ENCODE results near the gene SAA1. TPM values are rescaled to one million over a fixed set of nuclear protein-coding genes. Genes with fewer than 3 reads are reported as not detected.

The SAA1 gene
- total RNA-seq, 1 experiment from 2014 or later = 55.7 TPM

GRCh38 chr11:18285841-18286240, 19.8 kb downstream of the SAA1 start:
- no peak for DNase-seq (ENCODE audit: unreplicated experiment)
- Mint-ChIP-seq H3K27me3 (ENCODE audit: insufficient read depth, unreplicated experiment) (no peaks in the 10 kb centered on the region), H3K36me3 (ENCODE audit: insufficient read depth, unreplicated experiment) (peaks cover 90% of the 10 kb centered on the region), H3K4me3 (ENCODE audit: unreplicated experiment) (no peak overlapping the region), H3K9me3 (ENCODE audit: unreplicated experiment) (no peaks in the 10 kb centered on the region), H3K27ac (ENCODE audit: low read depth, unreplicated experiment) (no peak overlapping the region), H3K4me1 (ENCODE audit: insufficient read depth, unreplicated experiment) (no peaks in the 10 kb centered on the region)
- no TSS peak for BruUV-seq (replicated peaks)
- intact Hi-C loops (cut with micrococcal nuclease) = no loop called here
- CTCF ChIA-PET = interaction anchor here (0.7 to 1.7 kb wide), 2 partner anchors 42 to 1044 kb away, joined by 3 to 7 read pairs; no protein-coding TSS in a partner anchor
- POLR2A ChIA-PET = interaction anchor here (1.9 kb wide), 1 partner anchor 108 kb away, joined by 7 read pairs; the partner anchor contains the start of gene LDHA
- TF ChIP-seq CTCF (IDR thresholded peaks at IDR 0.05; ENCODE audit: unreplicated experiment) = no peak

GRCh38 chr11:18288911-18289310, 22.8 kb downstream of the SAA1 start:
- POLR2A ChIA-PET = interaction anchor here (0.6 to 2.4 kb wide), 5 partner anchors 8 to 141 kb away, joined by 3 to 7 read pairs (median 4); no protein-coding TSS in a partner anchor
- Mint-ChIP-seq H3K27ac (ENCODE audit: low read depth, unreplicated experiment) (no peak overlapping the region), H3K4me3 (ENCODE audit: unreplicated experiment) (no peak overlapping the region), H3K27me3 (ENCODE audit: insufficient read depth, unreplicated experiment) (no peaks in the 10 kb centered on the region), H3K4me1 (ENCODE audit: insufficient read depth, unreplicated experiment) (no peaks in the 10 kb centered on the region), H3K36me3 (ENCODE audit: insufficient read depth, unreplicated experiment) (peaks cover 88% of the 10 kb centered on the region), H3K9me3 (ENCODE audit: unreplicated experiment) (no peaks in the 10 kb centered on the region)
- intact Hi-C loops (cut with micrococcal nuclease) = no loop called here
- no peak for TF ChIP-seq CTCF (IDR thresholded peaks at IDR 0.05; ENCODE audit: unreplicated experiment)
- DNase-seq (ENCODE audit: unreplicated experiment) = no peak
- no TSS peak for BruUV-seq (replicated peaks)
- CTCF ChIA-PET = interaction anchor here (0.6 to 1.0 kb wide), 4 partner anchors 45 to 216 kb away, joined by 3 to 4 read pairs (median 4); no protein-coding TSS in a partner anchor

- H3K27ac Mint-ChIP-seq (ENCODE audit: low read depth, unreplicated experiment) = no peak overlapping the region
Measured at GRCh38 chr11:18294862-18295261, 28.8 kb downstream of the SAA1 start.

GRCh38 chr11:18295316-18295715, 29.3 kb downstream of the SAA1 start:
- CTCF ChIA-PET = interaction anchor here (0.6 to 1.3 kb wide), 2 partner anchors 9 to 51 kb away, joined by 3 to 5 read pairs; no protein-coding TSS in a partner anchor

More at GRCh38 chr11:18294862-18295261, 28.8 kb downstream of the SAA1 start:
- H3K4me1 Mint-ChIP-seq (ENCODE audit: insufficient read depth, unreplicated experiment) = no peaks in the 10 kb centered on the region
- BruUV-seq (replicated peaks) = no TSS peak
- H3K4me3 Mint-ChIP-seq (ENCODE audit: unreplicated experiment) = no peak overlapping the region
- TF ChIP-seq CTCF (IDR thresholded peaks at IDR 0.05; ENCODE audit: unreplicated experiment) = no peak
- H3K27me3 Mint-ChIP-seq (ENCODE audit: insufficient read depth, unreplicated experiment) = no peaks in the 10 kb centered on the region
- no peaks in the 10 kb centered on the region for H3K9me3 Mint-ChIP-seq (ENCODE audit: unreplicated experiment)
- ChIA-PET POLR2A (interaction anchor here (0.6 to 0.8 kb wide), 2 partner anchors 27 to 101 kb away, joined by 3 read pairs; no protein-coding TSS in a partner anchor), CTCF (interaction anchor here (1.3 kb wide), 1 partner anchor 51 kb away, joined by 5 read pairs; no protein-coding TSS in a partner anchor)
- intact Hi-C loops (cut with micrococcal nuclease) = no loop called here
- DNase-seq (ENCODE audit: unreplicated experiment) = no peak
- H3K36me3 Mint-ChIP-seq (ENCODE audit: insufficient read depth, unreplicated experiment) = peaks cover 98% of the 10 kb centered on the region

More at GRCh38 chr11:18295316-18295715, 29.3 kb downstream of the SAA1 start:
- BruUV-seq (replicated peaks) = no TSS peak
- Mint-ChIP-seq H3K27me3 (ENCODE audit: insufficient read depth, unreplicated experiment) (no peaks in the 10 kb centered on the region), H3K36me3 (ENCODE audit: insufficient read depth, unreplicated experiment) (peaks cover 98% of the 10 kb centered on the region), H3K9me3 (ENCODE audit: unreplicated experiment) (no peaks in the 10 kb centered on the region), H3K4me1 (ENCODE audit: insufficient read depth, unreplicated experiment) (no peaks in the 10 kb centered on the region), H3K4me3 (ENCODE audit: unreplicated experiment) (no peak overlapping the region), H3K27ac (ENCODE audit: low read depth, unreplicated experiment) (no peak overlapping the region)
- no peak for TF ChIP-seq CTCF (IDR thresholded peaks at IDR 0.05; ENCODE audit: unreplicated experiment)
- POLR2A ChIA-PET = interaction anchor here (0.6 to 1.0 kb wide), 4 partner anchors 13 to 101 kb away, joined by 3 to 4 read pairs (median 4); partner anchors contain the start of genes GTF2H1, HPS5 and LDHA
- intact Hi-C loops (cut with micrococcal nuclease) = no loop called here
- no peak for DNase-seq (ENCODE audit: unreplicated experiment)

All from MCF 10A (cell line).